GM06990 (cell line): ENCODE measurements around the gene CEP162.
"Not testable (repeated sequence)": the region's sequence is repeated elsewhere in the genome, so short reads cannot be mapped to it uniquely, and the experiment has no call there.

ENCODE experiments used
- DNase-seq: peaks from one replicate; pipeline ENCODE4 v3.0.0-alpha.2; 2011; ENCODE audit not compliant: insufficient read length; ENCODE audit errors: extremely low read depth
- H3K27me3 ChIP-seq: replicated peaks from 2 replicates; pipeline ENCODE4 v1.6.0; 2011; ENCODE audit warnings: low read length; ENCODE audit not compliant: control insufficient read depth, insufficient read depth
- H3K36me3 ChIP-seq: 2 replicates; pipeline ENCODE4 v1.5.1; 2011; ENCODE audit warnings: low read length; ENCODE audit not compliant: control insufficient read depth, insufficient read depth
- H3K4me3 ChIP-seq: replicated peaks from 2 replicates; pipeline ENCODE4 v1.5.1; 2011; ENCODE audit warnings: low read depth, mild to moderate bottlenecking, control low read depth, low read length
- CTCF ChIP-seq: IDR thresholded peaks from 2 replicates; pipeline ENCODE4 v1.5.1; 2011; ENCODE audit warnings: low read length, control low read depth, mild to moderate bottlenecking, inconsistent platforms; ENCODE audit not compliant: insufficient read depth, poor library complexity, severe bottlenecking

Gene CEP162

DNA sequence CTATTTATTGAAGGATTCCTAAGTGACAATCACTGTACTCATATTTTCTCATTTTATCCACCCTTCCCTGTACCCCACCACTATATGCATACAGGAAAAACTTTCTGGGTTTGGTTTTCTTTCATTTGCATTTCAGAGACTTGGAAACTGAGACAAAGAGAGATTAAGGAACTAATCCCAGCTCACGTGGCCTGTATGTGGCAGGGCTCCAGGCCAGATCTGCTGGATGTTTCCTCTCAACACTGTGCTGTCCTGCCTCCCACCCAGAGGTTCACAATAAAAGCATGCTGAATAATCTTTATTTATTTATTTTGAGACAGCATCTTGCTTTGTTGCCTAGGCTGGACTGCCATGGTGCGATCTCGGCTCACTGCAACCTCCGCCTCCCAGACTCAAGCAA, 50.2 kb downstream of the CEP162 start:
- no peak for TF ChIP-seq CTCF
- no peak for DNase-seq
- H3K27me3 ChIP-seq, result no peaks in the 10 kb centered on the region
- H3K36me3 ChIP-seq, result no peaks in the 10 kb centered on the region
- no peak overlapping the region for H3K4me3 ChIP-seq

GRCh38 chr6:84172574-84172973, 54.9 kb downstream of the CEP162 start:
- no peaks in the 10 kb centered on the region for H3K36me3 ChIP-seq
- DNase-seq, result no peak
- H3K4me3 ChIP-seq, result no peak overlapping the region
- TF ChIP-seq CTCF, result no peak
- H3K27me3 ChIP-seq, result no peaks in the 10 kb centered on the region

DNA sequence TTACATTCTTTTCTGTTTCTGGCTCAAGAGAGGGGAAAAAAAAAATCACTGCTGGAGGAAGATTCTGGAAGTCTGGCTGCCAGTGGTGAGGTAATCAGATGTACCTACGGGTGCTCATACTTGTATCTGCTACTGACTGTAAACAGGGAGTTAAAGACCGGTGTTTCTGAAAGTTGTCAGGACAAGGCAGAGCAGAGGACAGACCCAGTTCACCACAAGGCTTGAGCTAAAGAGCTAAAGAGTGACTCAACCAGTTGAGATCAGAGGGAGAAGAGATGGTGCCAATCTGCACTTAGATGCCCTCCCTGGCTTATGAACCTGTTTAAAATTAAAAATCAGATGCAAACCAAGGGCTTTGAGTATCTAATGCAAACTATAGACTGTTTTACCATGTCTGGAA, 55.4 kb downstream of the CEP162 start:
- H3K27me3 ChIP-seq, result no peaks in the 10 kb centered on the region
- no peak for DNase-seq
- H3K36me3 ChIP-seq, result no peaks in the 10 kb centered on the region
- no peak for TF ChIP-seq CTCF
- no peak overlapping the region for H3K4me3 ChIP-seq

- no peak for TF ChIP-seq CTCF
- DNase-seq, result no peak
Measured at GRCh38 chr6:84167457-84167856, 60.0 kb downstream of the CEP162 start.

GRCh38 chr6:84166395-84166794, 61.0 kb downstream of the CEP162 start:
- no peak overlapping the region for H3K4me3 ChIP-seq
- no peak for DNase-seq
- no peak for TF ChIP-seq CTCF
- H3K36me3 ChIP-seq, result no peaks in the 10 kb centered on the region
- no peaks in the 10 kb centered on the region for H3K27me3 ChIP-seq

More at GRCh38 chr6:84167457-84167856, 60.0 kb downstream of the CEP162 start:
- Histone ChIP-seq H3K4me3 (no peak overlapping the region), H3K36me3 (no peaks in the 10 kb centered on the region), H3K27me3 (no peaks in the 10 kb centered on the region)

DNA sequence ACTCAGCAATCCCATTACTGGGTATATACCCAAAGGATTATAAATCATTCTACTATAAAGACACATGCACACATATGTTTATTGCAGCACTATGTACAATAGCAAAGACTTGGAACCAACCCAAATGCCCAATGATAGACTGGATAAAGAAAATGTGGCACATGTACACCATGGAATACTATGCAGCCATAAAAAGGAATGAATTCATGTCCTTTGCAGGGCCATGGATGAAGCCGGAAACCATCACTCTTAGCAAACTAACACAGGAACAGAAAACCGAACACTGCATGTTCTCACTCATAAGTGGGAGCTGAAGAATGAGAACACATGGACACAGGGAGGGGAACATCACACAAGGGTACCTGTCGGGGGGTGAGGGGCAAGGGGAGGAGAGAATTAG, 63.1 kb downstream of the CEP162 start:
- not testable (repeated sequence) for DNase-seq, H3K36me3 ChIP-seq, H3K27me3 ChIP-seq, H3K4me3 ChIP-seq
